K562 (cell line): Measurements from ENCODE around the gene PODNL1. TPM values are rescaled to one million over a fixed set of nuclear protein-coding genes. Genes with fewer than 3 reads are reported as not detected.

Experiments used
- ATAC-seq: fragments of 200-7000 bp; cut with Tn5 transposase; 3 replicates; pipeline ENCODE4 v1.9.1; 2020; ENCODE audit warnings: moderate library complexity
- BruUV-seq: library from RNA; stranded (reverse); fragments of 400-500 nt; replicated peaks from 2 replicates; lab custom pipeline; 2021; lab: Mats Ljungman, UMichigan
- CTCF ChIA-PET: fragments of 300-600 bp; formaldehyde crosslinking; extraction: SDS; loops from one replicate; lab custom pipeline; 2021; ENCODE audit warnings: low intra/inter-chr PET ratio; lab: Yijun Ruan, JAX
- POLR2A ChIA-PET: fragments of 300-600, 350-650 bp; sonication (Branson Sonifier 250); formaldehyde crosslinking; extraction: SDS; loops from one replicate; lab custom pipeline; 2021; ENCODE audit warnings: antibody characterized with exemption, inconsistent platforms; lab: Yijun Ruan, JAX
- DNase-seq, 4 experiments: peaks; one replicate each; pipeline versions ENCODE4 v3.0.0 to v3.0.0-alpha.2; 2011 to 2018; ENCODE audit warnings: low spot score in 3 of 4, mixed read lengths in 3 of 4; ENCODE audit errors: extremely low read depth in 1 of 4
- FAIRE-seq: peaks from 2 replicates; lab custom pipeline; 2011; peaks lifted over from hg19 to GRCh38; lab: Jason Lieb, UNC
- H2AFZ ChIP-seq: 2 replicates; pipeline ENCODE4 v1.6.0; 2011; ENCODE audit warnings: low read depth, low read length, control low read depth, inconsistent platforms
- H3K27ac ChIP-seq: fragments of 200-600 bp; 3 replicates; pipeline ENCODE4 v1.8.0; 2011; ENCODE audit warnings: low read depth, mild to moderate bottlenecking, control low read depth, inconsistent platforms, low read length, moderate library complexity, mixed read lengths; ENCODE audit errors: extremely low read depth
- H3K27me3 ChIP-seq, 2 experiments: fragments of 300-600 bp in 1 of 2; 2 replicates in 1 of 2; 3 replicates in 1 of 2; pipeline versions ENCODE4 v1.6.0 to v1.8.0; 2011; ENCODE audit warnings: inconsistent platforms in 2 of 2, low read length in 2 of 2, mild to moderate bottlenecking in 1 of 2, mixed read lengths in 1 of 2, moderate library complexity in 1 of 2; ENCODE audit not compliant: control insufficient read depth in 2 of 2, insufficient read depth in 2 of 2
- H3K36me3 ChIP-seq: fragments of 300-600 bp; 3 replicates; pipeline ENCODE4 v1.8.0; 2011; ENCODE audit warnings: mild to moderate bottlenecking, low read length, inconsistent platforms; ENCODE audit not compliant: control insufficient read depth, insufficient read depth
- H3K4me1 ChIP-seq, 2 experiments: fragments of 200-600 bp in 1 of 2; replicated peaks in 1 of 2; 2 replicates in 1 of 2; 3 replicates in 1 of 2; pipeline versions ENCODE4 v1.5.1 to v1.8.0; 2011; ENCODE audit warnings: inconsistent platforms in 2 of 2, low read length in 2 of 2, mild to moderate bottlenecking in 1 of 2, mixed read lengths in 1 of 2, moderate library complexity in 1 of 2; ENCODE audit not compliant: control insufficient read depth in 2 of 2, insufficient read depth in 2 of 2
- H3K4me2 ChIP-seq: 2 replicates; pipeline ENCODE4 v1.6.1; 2011; ENCODE audit warnings: low read length, control low read depth, inconsistent platforms, mixed read lengths; ENCODE audit not compliant: insufficient read depth
- H3K4me3 ChIP-seq: fragments of 200-600 bp; sonication (generic), shearing (Covaris generic); 2 replicates; pipeline ENCODE4 v1.5.1; 2016; ENCODE audit warnings: control low read depth, inconsistent platforms
- H3K79me2 ChIP-seq: fragments of 200-600 bp; 3 replicates; pipeline ENCODE4 v1.8.0; 2011; ENCODE audit warnings: low read length, inconsistent platforms; ENCODE audit not compliant: control insufficient read depth, insufficient read depth
- H3K9ac ChIP-seq, 2 experiments: 2 replicates each; pipeline versions ENCODE4 v1.6.0 to v1.6.1; 2011; ENCODE audit warnings: low read depth in 2 of 2, low read length in 2 of 2, control low read depth in 1 of 2, inconsistent platforms in 1 of 2, mild to moderate bottlenecking in 1 of 2, mixed read lengths in 1 of 2; ENCODE audit not compliant: insufficient read depth in 1 of 2
- H3K9me1 ChIP-seq: one replicate; pipeline ENCODE4 v1.6.0; 2011; ENCODE audit warnings: inconsistent platforms, mild to moderate bottlenecking, low read length, moderate library complexity; ENCODE audit not compliant: control insufficient read depth, insufficient read depth
- H3K9me3 ChIP-seq: replicated peaks from 2 replicates; pipeline ENCODE4 v1.5.1; 2011; ENCODE audit warnings: low read depth, low read length, inconsistent platforms; ENCODE audit not compliant: control insufficient read depth, insufficient read depth
- H4K20me1 ChIP-seq: replicated peaks from 2 replicates; pipeline ENCODE4 v1.6.1; 2011; ENCODE audit warnings: low read length, inconsistent platforms, mixed read lengths; ENCODE audit not compliant: control insufficient read depth, insufficient read depth
- FOXO4 ChIP-seq: fragments of 450-650 bp; formaldehyde crosslinking; IDR thresholded peaks from 2 replicates; pipeline ENCODE4 v1.4.0; 2020; ENCODE audit warnings: mild to moderate bottlenecking, moderate library complexity
- HNRNPH1 ChIP-seq: fragments of 200-400 bp; formaldehyde crosslinking; optimal IDR thresholded peaks from 2 replicates; pipeline ENCODE3; 2017; ENCODE audit warnings: low read depth, mild to moderate bottlenecking, low read length, moderate library complexity
- KLF1 ChIP-seq: fragments of 450-650 bp; IDR thresholded peaks from 2 replicates; pipeline ENCODE4 v1.6.1; 2016; ENCODE audit warnings: missing genetic modification characterization, missing compliant biosample characterization
- NBN ChIP-seq: fragments of 450-650 bp; IDR thresholded peaks from 2 replicates; pipeline ENCODE4 v1.6.1; 2016; ENCODE audit warnings: low read depth, mild to moderate bottlenecking
- NFIC ChIP-seq: fragments of 450-650 bp; IDR thresholded peaks from 2 replicates; pipeline ENCODE4 v1.6.1; 2017; ENCODE audit warnings: mild to moderate bottlenecking, inconsistent platforms
- PCBP2 ChIP-seq: fragments of 200-400 bp; formaldehyde crosslinking; IDR thresholded peaks from 2 replicates; pipeline ENCODE4 v1.6.1; 2018; ENCODE audit warnings: low read length, low read depth, mild to moderate bottlenecking, moderate library complexity; ENCODE audit not compliant: poor library complexity, severe bottlenecking
- STAT6 ChIP-seq: sonication (generic); formaldehyde crosslinking; IDR thresholded peaks from 2 replicates; pipeline ENCODE4 v1.8.1; 2023; ENCODE audit warnings: mild to moderate bottlenecking, missing genetic modification reagents
- TEAD1 ChIP-seq, 2 experiments: fragments of 450-650 bp in 1 of 2; sonication (generic) in 1 of 2; formaldehyde crosslinking; IDR thresholded peaks; 2 replicates each; pipeline versions ENCODE4 v1.4.0 to v1.8.0; 2020 to 2022; ENCODE audit warnings: mild to moderate bottlenecking in 2 of 2, missing genetic modification reagents in 1 of 2
- XRCC4 ChIP-seq: IDR thresholded peaks from one replicate; pipeline ENCODE4 v1.6.1; 2011; ENCODE audit not compliant: insufficient read depth, insufficient read length; ENCODE audit errors: extremely low read depth
- ZNF121 ChIP-seq: sonication (generic); formaldehyde crosslinking; conservative IDR thresholded peaks from 2 replicates; pipeline ENCODE4 v1.8.0; 2022; ENCODE audit warnings: missing genetic modification reagents
- ZSCAN29 ChIP-seq: fragments of 450-650 bp; IDR thresholded peaks from 2 replicates; pipeline ENCODE4 v1.6.1; 2017
- WGBS: fragments of 100-300 bp; shearing (Covaris generic); methylation state at CpG from one replicate; pipeline ENCODE4 v1.1.6; 2016; ENCODE audit warnings: low coverage, mixed read lengths; ENCODE audit not compliant: insufficient coverage; ENCODE audit errors: missing lambda C conversion rate; 5-methylcytosine and 5-hydroxymethylcytosine counted together
- in situ Hi-C: fragments of 300-500 bp; cut with MboI; formaldehyde crosslinking; loops from 4 replicates; pipeline ENCODE4 v1.15.0; 2018; ENCODE audit warnings: inconsistent platforms, mixed read lengths
- intact Hi-C: fragments of 100-400 bp; cut with micrococcal nuclease; formaldehyde crosslinking; loops from 2 replicates; pipeline ENCODE4 v1.14.2; 2022
- polyA plus RNA-seq, 8 experiments: library from polyadenylated mRNA; depleted of rRNA in 4 of 8; stranded (reverse) in 5 of 8; unstranded in 3 of 8; fragments of >200 nt; fragmentation: Nextera tagmentation in 2 of 8; fragmentation: Illumina TruSeq in 1 of 8; extraction: Ambion mirVana in 2 of 8; extraction: Trizol in 1 of 8; gene quantifications; 2 replicates each; pipeline versions ENCODE4 v1.2.1 to v1.2.3, GENCODE V29; 2011 to 2014; ENCODE audit warnings: inconsistent platforms in 1 of 8, missing spikeins in 1 of 8
- total RNA-seq, 7 experiments: library from RNA; depleted of rRNA in 6 of 7; stranded (reverse); fragments of >200 nt in 6 of 7; fragmentation: Illumina TruSeq in 2 of 7; extraction: Trizol in 2 of 7; gene quantifications; 2 replicates each; pipeline versions ENCODE4 v1.2.1 to v1.2.3, GENCODE V29; 2011 to 2021; ENCODE audit warnings: low replicate concordance in 1 of 7

PODNL1 gene
- total and polyA plus RNA-seq, 9 of the 15 experiments (the other 6 are each of a cell fraction or from before 2014, with no cell fraction given) = 0.18 to 0.47 (median 0.23) TPM; not detected in 3

- H3K4me2 ChIP-seq = no peak overlapping the region
- peaks cover 10 to 28% of the 10 kb centered on the region in 2 experiments for H3K4me1 ChIP-seq
- no peak overlapping the region for H3K4me3 ChIP-seq
- peak overlapping the region in 1 of 2 experiments; percentile 2; a peak in 1 of 4 replicates for H3K9ac ChIP-seq
- DNase-seq = no peak
- in situ Hi-C loops (no loop called here), intact Hi-C loops (no loop called here)
- ATAC-seq = no peak
- ChIA-PET POLR2A (interaction anchor here (0.7 to 2.6 kb wide), 3 partner anchors 12 to 168 kb away, joined by 3 to 13 read pairs (median 4); no protein-coding TSS in a partner anchor), CTCF (no interaction called here)
- H2AFZ ChIP-seq = no peak overlapping the region
- no peaks in the 10 kb centered on the region for H3K9me3 ChIP-seq
- no peaks in the 10 kb centered on the region for H4K20me1 ChIP-seq
- BruUV-seq = no TSS peak
- WGBS = 95% methylated on average over 2 of the region's 2 CpGs
- no peaks in the 10 kb centered on the region for H3K9me1 ChIP-seq
- H3K36me3 ChIP-seq = peaks cover 29% of the 10 kb centered on the region; the same call in 2 of the 3 replicates
- no peaks in the 10 kb centered on the region for H3K27me3 ChIP-seq
- H3K27ac ChIP-seq = no peak overlapping the region
- H3K79me2 ChIP-seq = peaks cover 22% of the 10 kb centered on the region
- no peak for FAIRE-seq
- 0 out of 2 replicates have a peak, but pooled peaks have one; percentile 38 for TF ChIP-seq ZNF121 (CRISPR knock-in tag)
- TF ChIP-seq FOXO4 (CRISPR knock-in tag) = no peak
Observed at GRCh38 chr19:13909430-13909829, 28.8 kb downstream of the PODNL1 start.

- H3K79me2 ChIP-seq = peaks cover 22% of the 10 kb centered on the region
- no peak overlapping the region for H3K27ac ChIP-seq
- H3K9ac ChIP-seq = no peak overlapping the region
- ATAC-seq (no peak), FAIRE-seq (no peak), DNase-seq (no peak)
- no peak overlapping the region for H3K4me2 ChIP-seq
- no peaks in the 10 kb centered on the region for H3K27me3 ChIP-seq
- intact Hi-C loops = no loop called here
- in situ Hi-C loops = no loop called here
- H3K9me1 ChIP-seq = no peaks in the 10 kb centered on the region
- H3K36me3 ChIP-seq = peaks cover 29% of the 10 kb centered on the region; the same call in 2 of the 3 replicates
- no peaks in the 10 kb centered on the region for H3K9me3 ChIP-seq
- H4K20me1 ChIP-seq = no peaks in the 10 kb centered on the region
- POLR2A ChIA-PET = interaction anchor here (0.6 to 0.7 kb wide), 4 partner anchors 50 to 1186 kb away, joined by 3 to 4 read pairs (median 4); no protein-coding TSS in a partner anchor
- CTCF ChIA-PET = no interaction called here
- H2AFZ ChIP-seq = no peak overlapping the region
- no peak overlapping the region for H3K4me3 ChIP-seq
- BruUV-seq = no TSS peak
- WGBS = 89% methylated on average over 7 of the region's 8 CpGs
- peaks cover 10 to 28% of the 10 kb centered on the region in 2 experiments for H3K4me1 ChIP-seq
- TF ChIP-seq NBN (no peak), KLF1 (no peak), ZSCAN29 (no peak), NFIC (no peak), PCBP2 (no peak), HNRNPH1 (no peak), TEAD1 (CRISPR knock-in tag; IDR thresholded peaks at IDR 0.05) (no peak), XRCC4 (no peak), STAT6 (CRISPR knock-in tag) (no peak)
Observed at GRCh38 chr19:13908674-13909073, 29.5 kb downstream of the PODNL1 start.
